ENCODE measurements around the gene TMEM190.
A peak's percentile ranks its signal among the peaks of the same experiment; 100 is the strongest.
"Not testable (repeated sequence)": the region's sequence is repeated elsewhere in the genome, so short reads cannot be mapped to it uniquely, and the experiment has no call there.

Gene TMEM190

DNA sequence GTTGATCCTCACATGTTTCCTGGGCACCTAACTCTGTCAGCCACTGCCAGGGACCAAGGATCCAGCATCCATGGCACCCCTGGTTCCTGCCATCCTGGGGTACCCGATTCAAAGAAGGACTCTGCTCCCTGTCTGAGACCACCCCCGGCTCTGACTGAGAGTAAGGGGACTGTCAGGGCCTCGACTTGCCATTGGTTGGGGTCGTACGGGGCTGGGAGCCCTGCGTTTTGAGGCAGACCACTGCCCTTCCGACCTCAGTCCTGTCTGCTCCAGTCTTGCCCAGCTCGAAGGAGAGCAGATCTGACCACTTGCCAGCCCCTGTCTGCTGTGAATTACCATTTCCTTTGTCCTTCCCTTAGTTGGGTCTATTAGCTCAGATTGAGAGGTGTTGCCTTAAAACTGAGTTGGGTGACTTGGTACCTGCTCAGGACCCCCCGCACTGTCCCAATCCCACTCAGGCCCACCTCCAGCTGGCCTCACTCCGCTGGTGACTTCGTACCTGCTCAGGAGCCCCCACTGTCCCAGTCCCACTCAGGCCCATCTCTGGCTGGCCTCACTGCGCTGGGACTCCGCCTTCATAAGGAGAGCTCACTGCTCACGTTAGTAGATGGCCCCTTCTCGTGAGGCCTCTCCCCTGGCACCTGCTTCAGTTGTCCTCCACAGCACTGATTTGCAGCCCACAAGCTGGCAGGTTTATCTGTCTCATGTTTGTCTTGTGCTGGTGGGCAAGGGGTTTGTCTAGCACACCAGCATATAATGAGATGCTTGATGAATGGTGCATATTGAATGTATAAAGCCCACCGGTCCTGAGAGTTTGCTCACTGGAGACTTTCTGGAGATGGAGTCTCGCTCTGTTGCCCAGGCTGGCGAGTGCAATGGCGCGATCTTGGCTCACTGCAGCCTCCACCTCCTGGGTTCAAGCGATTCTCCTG is 13.0 kb downstream of the TMEM190 start:
- DNase-seq (ENCODE audit: low spot score) (no peak), FAIRE-seq (no peak)

DNA sequence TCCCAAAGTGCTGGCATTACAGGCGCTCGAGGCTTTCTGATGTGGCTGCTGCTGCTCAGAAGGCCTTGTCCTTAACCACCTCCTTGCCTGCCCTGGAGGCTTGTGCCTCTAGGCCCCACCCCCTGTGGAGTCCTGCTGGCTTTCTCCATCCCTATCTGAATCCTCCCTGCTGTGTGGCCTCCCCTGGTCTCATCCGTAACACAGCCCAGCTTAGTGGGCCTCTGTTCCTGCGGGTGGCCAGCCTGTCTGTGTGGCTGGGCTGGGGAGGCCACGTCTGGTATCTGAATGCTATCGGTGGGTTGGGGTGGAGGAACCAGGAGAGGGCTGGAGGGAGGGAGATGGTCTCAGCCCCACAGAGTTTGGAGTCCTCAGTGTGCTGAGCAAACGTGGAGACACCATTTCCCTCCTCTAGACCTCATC is 13.8 kb downstream of the TMEM190 start:
- FAIRE-seq: no peak
- DNase-seq (ENCODE audit: low spot score): no peak

DNA sequence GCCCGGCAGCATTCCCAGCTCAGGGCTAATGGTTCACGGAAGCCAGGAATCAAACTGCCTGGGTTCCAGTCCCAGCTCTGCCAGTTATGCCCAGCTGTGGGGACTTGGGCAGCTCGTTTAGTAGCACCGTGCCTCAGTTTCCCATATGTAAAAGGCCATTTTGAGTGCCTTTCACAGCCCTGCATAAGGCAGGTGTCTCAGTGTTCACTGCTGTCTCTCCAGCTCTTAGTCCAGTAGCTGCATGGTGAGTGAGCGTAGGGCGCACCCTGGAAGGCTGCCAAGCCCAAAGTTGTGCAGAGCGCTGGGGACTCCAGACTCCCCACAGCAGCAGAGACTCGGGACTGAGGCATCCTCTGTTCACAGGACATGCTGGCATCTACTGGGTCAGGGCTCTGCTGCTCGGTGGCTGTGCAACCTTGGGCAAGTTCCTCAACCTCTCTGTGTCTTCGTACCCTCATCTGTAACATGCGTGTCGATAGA is 14.6 kb downstream of the TMEM190 start:
- DNase-seq (ENCODE audit: low spot score) (no peak), FAIRE-seq (no peak)

DNA sequence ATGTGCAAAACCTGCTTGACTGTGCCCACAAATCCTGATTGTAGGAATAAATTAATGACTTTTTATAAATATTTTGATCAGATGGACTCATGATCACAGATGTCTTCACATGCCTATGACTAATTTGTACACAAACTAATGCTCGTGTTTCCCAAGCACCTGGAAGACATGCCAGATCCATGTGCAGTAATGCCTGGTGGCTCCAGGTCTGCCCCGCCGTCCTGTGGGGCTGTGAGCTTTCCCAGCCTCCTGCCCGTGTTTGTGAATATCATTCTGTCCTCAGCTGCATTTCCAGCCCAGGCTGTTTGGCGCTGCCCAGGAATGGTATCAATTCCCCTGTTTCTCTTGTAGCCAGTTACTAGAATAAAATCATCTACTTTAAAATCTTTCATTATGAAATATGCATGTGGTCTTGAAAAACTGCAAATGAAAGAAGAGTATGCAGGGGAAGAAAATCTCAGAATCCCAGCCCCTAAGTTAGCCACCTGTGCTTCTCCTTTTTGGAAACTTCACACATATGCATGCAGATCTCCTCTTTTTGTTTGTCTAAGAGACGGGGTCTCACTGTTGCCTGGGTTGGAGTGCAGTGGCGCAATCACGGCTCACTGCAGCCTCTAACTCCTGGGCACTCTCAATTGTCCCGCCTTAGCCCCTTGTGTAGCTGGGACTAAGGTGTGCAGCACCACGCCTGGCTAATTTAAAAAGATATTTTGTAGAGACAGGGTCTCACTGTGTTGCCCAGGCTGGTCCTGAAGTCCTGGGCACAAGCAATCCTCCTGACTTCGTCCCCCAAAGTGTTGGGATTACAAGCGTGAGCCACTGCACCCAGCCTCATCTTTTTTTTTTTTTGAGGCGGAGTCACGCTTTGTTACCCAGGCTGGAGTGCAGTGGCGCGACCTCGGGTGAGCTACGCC is 15.3 kb downstream of the TMEM190 start:
- no peak for DNase-seq (ENCODE audit: low spot score)

DNA sequence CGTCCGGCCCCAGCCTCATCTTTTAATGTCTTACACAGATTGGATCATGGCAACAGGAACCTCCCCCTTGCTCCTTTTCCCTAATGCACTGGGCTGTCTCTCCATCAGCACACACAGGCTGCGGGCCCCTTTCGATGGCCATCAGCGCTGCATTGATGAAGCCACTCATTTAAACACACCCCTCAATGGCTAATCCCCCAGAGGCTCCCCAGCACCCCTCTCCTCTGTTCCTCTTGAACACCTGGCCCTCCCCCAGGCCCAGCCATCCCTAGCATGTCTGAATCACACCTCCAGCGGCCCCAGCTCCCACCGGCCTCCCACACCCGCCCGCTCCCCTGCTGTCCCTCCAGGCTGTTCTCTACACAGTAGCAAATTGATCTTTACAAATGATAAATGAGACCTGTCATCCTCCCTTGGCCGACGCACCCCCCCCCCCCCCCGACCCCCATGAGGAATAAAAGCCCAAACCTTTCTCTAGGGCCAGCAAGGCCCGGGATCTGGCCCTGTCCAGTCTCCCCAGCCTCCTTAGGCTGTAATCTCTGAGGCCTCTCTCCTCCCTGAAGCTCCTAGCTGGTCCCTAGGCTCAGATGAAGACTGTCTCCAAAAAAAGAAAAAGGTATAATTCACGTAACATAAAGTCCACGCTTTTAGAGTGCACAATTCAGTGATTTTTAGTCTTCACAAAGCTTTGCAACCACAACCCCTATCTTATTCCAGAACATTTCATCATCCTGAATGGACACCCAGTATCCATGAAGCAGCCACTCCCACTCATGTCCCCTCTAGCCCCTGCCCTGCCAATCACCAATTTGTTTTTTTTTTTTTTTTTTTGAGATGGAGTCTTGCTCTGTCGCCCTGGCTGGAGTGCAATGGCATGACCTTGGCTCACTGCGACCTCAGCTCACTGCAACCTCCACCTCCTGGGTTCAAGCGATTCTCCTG is 16.5 kb downstream of the TMEM190 start:
- DNase-seq (ENCODE audit: low spot score) (no peak), FAIRE-seq (no peak)

More for the DNA sequence above, 15.3 kb downstream of the TMEM190 start:
- no peak for FAIRE-seq

DNA sequence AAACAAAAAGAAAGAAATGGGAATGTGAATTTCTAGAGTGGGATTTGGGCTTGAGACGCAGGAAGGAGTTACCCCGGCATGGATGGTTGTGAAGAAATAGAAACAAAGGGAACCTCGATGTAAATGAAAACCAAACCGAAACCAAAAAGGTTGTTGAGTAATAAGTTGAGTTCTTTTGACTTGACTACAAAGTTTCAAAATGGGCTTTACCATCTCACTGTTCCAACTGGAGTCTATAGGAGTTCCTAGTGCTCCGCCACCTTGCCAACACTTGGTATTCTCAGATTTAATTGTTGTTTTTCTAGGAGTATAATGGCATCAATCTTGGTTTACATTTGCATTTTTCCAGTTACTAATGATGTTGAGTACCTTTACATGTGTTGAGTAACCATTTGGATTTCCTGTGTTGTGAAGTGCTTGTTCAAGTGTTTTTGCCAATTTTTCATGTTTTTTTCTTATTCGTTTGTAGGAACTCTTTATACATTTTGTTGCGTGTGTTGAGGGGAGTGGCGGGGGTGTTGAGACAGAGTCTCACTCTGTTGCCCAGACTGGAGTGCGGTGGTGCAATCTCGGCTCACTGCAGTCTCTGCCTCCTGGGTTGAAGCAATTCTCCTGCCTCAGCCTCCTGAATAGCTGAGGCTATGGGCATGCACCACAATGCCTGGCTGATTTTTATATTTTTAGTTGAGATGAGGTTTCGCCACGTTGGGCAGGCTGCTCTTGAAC is 21.7 kb downstream of the TMEM190 start:
- DNase-seq (ENCODE audit: low spot score) (no peak), FAIRE-seq (no peak)

DNA sequence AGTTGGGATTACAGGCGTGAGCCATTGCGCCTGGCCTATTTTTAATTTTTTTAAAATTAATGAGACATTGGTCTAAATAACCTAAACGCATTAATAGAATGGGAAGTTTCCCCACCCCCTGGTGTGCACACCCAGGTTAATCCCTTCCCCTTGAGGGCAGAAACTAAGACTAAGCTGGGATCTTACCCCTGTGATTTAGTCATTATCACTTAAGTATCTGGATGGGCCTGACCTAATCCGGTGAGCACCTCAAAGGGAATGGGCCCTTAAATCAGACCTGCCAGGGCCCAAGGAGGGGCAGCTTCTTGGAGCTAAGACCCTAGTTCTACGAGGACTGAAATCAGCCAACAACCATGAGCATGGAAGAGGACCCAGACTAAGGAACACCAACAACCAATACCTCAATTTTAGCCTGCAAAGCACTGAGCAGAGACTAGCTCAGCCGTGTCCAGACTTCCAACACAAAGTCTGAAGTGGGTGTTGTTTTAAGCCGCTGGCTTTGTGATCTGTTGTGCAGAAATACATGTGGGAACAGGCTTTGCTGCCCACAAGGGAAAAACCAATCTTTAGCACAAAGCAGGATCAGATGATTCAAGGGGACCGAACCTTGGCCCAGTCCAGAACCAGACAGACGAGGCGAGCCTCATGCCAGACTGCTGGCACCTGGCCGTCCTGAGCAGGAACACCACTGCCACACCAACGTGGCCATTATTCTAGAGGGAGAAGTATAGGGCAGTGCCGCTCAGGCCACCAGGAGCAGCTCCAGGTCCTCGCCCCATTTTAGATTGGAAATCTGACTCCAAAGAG is 23.9 kb downstream of the TMEM190 start:
- FAIRE-seq: no peak

DNA sequence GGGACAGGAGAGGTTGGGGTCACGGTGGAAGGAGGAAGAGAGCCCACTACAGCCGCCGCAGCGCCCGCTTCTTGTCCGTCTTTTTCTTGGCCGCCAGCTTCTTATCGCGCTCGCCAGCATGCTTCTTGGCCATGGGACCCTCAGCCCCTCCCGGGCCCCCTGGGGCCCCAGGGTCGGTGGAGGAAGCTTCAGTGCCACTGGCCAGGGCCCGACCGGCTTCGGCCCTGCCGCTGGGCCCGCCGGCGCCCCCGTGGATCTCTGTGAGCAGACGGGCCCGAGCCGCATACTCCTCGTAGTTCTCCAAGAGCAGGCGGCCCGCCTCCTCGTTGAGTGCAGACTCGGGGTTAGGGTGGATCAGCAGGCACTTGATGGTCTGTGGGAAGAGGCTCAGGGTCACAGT is 24.8 kb downstream of the TMEM190 start:
- not testable (repeated sequence) for DNase-seq (ENCODE audit: low spot score); FAIRE-seq

More for the DNA sequence above, 23.9 kb downstream of the TMEM190 start:
- no peak for DNase-seq (ENCODE audit: low spot score)

DNA sequence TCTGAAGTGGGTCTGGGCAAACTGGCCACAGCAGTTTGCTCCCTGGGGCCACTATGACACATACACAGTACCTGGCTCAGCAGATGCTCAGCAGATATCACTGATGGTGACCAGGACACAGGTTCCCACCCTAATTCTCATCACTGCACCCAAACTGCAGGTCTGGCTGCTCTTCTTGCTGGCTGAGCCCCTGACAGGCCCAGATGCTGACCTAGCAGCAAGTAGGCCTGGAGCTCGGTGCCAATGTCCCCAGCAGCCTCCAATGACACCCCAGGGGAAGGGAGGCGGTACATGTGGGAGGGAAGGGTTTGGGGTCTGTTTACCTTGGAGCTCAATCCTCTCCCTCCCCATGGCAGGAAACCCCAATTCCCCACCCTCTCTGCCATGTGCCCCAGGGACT is 25.9 kb downstream of the TMEM190 start:
- FAIRE-seq (no peak), DNase-seq (ENCODE audit: low spot score) (no peak)

DNA sequence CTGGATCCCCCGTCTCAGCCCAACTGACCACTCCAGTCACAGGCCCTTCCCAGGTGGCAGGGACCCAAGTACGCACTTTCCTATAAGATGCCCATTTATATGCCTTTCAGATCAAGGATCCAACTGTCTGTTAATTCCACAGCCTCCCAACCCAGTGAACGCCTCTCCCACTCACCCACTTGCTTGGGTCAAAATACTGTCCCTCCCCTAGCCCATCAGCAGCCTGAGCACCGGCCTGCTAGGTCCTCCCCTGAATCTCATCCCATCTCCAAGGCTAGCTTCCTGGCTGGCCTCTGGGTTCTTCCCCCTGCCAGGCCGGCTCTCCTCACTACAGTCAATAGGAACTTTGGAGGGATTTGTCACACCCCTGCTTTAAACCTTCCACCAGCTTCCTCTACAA is 29.0 kb downstream of the TMEM190 start:
- FAIRE-seq: no peak
- no peak for DNase-seq (ENCODE audit: low spot score)

DNA sequence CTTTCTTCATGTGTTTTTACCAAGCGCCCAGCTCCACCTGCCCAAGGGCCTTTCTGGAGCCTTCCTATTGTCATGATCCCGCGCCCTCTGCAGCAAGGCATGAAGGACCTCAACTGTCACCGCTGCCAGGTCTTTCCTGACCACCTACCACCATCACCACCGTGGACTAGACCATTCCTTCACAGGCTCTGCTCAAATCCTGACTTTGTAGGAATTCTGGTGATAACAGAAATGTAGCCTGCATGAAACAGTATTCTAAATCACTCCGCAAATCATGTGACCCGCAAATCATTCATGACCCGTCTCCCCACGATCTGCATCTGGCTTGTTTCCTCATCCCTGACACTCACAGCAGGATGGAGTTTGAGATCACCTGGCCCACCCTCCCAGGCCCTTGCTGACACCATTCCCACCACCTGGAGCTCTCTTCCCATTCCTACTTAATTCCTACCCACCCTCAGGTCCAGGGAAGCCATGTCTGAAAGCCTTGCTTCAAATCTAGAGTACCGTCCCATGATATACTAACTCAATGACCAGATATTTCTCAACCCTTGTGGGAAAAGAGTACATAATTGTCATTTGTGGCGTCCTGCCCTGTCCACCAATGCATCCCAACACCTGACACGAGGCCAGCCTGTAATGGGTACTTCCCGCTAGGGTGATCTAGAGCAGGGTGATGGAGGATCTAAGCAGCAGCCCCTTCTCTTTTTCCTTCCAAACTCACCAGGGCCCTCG is 29.6 kb downstream of the TMEM190 start:
- FAIRE-seq: no peak
- DNase-seq (ENCODE audit: low spot score): no peak

DNA sequence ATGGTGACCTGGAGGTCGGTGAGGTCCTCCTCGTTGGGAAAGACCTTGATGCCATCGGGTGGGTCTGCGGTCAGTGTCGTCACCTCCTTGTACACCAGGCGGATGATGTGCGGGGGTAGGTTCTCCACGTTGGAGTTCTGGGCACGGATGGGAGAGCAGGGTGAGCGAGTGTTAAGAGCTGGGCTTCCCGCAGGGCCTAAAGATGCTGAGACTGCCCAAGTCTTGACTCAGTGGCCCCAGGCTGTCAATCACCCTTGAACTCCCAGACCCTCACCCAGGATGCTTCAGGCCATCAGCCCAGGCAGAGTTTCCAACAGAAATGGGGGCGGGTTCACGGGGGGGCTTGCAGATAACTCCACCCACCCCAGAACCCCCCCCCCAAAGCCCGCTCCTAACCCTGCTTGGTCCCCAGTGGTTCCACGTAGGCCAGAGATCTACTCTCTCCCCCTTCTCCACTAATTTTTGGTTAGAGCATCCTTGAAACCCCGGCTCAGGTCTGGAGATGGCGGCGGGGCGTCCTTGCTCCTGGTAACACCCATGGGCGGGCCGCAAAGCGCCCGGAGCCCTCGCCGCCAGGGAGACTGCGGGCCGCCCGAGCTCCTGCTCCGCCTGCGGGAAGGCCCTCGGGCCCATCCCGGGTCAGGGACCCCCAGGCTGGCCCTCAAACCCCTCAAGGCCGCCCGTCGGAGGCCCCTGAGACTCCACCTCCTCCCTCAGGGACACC is 30.4 kb downstream of the TMEM190 start:
- FAIRE-seq (no peak), DNase-seq (ENCODE audit: low spot score) (peak; percentile 31)

DNA sequence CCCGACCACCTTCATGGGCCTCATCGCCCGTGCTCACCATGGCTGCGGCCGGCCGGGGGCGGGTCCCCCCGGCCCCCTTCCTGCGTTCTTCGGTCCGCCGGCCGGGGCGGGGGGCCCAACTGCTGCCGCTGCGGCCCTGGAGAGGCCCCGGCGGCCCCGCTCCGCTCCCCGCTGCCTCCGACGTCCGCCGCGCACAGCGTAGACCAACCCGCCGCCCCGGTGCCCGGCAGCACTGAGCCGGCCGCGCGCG is 30.8 kb downstream of the TMEM190 start, which contains the start of gene UBE2S:
Gene UBE2S (minus strand): TSS at position 239 of the 250 bp plus-strand sequence. CDS start 199 bp downstream, at position 40.
- DNase-seq (ENCODE audit: low spot score); FAIRE-seq: not testable (repeated sequence)

DNA sequence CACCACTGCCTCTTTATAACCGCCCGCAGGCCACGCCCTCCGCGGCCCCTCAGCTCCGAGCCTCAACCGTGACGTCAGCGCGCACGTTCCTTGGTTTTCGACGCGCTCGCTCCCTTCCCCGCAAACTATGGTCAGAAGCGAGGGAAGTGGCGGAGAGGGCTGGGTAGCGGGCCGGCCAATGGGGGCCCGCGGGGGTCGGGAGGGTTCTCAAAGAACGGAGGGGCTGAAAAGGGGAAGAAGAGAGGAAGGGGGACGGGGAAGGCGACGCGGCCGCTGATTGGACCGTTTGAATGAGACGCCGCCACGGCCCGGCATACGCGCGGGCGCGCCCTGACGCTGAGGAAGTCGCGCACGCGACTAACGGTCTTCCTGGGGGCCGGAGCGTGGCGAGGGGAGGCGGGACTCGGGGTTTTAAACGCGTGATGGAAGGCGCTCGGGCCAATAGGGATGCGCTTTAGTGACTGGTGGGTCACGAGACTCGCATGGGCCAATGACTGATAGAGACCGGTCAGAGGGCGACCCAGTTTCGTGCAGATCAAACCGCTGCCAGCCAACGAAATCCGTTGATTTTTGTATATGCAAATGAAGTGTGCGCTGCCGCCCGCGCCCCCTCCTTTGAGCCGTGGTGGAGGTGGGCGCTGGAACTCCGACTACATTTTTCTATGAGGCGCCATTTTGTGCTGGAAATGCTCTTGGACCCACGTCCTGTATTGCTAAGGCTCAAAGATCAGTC is 31.3 kb downstream of the TMEM190 start:
- peak; percentile 91 for DNase-seq (ENCODE audit: low spot score)
- FAIRE-seq: peak; percentile 65

DNA sequence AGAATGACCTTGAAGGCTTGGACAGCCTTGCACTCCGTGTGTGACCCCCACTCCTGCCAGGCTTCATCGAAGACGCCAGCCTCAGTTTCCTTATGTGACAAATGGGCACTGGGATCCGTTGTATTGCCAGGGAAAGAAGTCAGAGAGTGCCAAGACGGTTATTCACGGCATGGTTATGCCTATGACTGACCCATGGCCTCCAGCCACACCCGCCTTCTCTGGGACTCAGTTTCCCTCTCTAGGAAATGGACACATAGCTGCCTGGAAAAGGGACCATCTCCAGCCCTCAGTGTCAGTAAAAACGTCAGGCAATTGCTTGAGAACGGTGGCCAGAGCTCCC is 31.9 kb downstream of the TMEM190 start:
- no peak for FAIRE-seq

DNA sequence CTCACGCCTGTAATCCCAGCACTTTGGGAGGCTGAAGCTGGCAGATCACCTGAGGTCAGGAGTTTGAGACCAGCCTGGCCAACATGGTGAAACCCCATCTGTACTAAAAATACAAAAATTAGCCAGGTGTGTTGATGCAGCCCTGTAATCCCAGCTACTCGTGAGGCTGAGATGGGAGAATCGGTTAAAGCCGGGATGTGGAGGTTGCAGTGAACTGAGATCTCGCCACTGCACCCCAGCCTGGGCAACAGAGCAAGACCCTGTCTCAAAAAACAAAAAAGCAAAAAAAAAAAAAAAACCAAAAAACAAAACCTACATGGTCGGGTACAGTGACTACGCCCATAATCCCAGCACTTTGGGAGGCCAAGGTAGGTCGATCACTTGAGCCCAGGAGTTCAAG is 32.6 kb downstream of the TMEM190 start:
- not testable (repeated sequence) for FAIRE-seq; DNase-seq (ENCODE audit: low spot score)

More for the DNA sequence above, 31.9 kb downstream of the TMEM190 start:
- no peak for DNase-seq (ENCODE audit: low spot score)

DNA sequence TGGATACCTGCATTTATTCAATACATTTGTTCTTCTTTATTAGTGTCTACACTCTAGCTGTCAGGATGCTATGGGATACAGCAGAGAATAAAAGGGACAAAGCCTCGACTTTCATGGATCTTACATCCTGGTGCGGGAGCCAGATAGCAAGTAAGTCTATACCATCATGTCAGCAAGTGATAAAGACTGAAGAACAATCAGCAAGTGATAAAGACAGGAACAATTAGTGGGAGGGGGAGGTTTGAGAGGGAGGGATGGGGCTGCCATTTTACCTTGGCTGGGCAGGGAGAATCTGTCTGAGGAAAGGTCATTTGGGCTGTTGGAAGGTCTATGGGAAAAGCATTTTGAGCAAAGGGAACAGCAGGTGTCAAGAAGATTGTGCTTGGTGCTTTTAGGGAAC is 33.5 kb downstream of the TMEM190 start:
- FAIRE-seq (no peak), DNase-seq (ENCODE audit: low spot score) (no peak)

All from RCC 7860 (cell line).